SK-N-SH treated with all-trans-retinoic acid at 6 μM for 48 hours (cell line): ENCODE data around the gene ITGB4.

Experiments used
- BACH2 ChIP-seq: fragments of 250-450 bp; sonication (Bioruptor Pico); IDR thresholded peaks from 2 replicates; pipeline ENCODE4 v1.9.0; 2021; ENCODE audit warnings: mild to moderate bottlenecking, borderline replicate concordance
- CREB5 ChIP-seq: fragments of 250-450 bp; sonication (Bioruptor Pico); IDR thresholded peaks from 2 replicates; pipeline ENCODE4 v1.5.1; 2020; ENCODE audit warnings: low read depth, mild to moderate bottlenecking, moderate library complexity
- CSDC2 ChIP-seq: fragments of 250-450 bp; sonication (Bioruptor Pico); IDR thresholded peaks from 2 replicates; pipeline ENCODE4 v1.5.0; 2020; ENCODE audit warnings: mild to moderate bottlenecking, moderate library complexity
- CSRNP3 ChIP-seq: fragments of 250-450 bp; sonication (Bioruptor Pico); IDR thresholded peaks from 2 replicates; pipeline ENCODE4 v1.5.1; 2021; ENCODE audit warnings: mild to moderate bottlenecking, moderate library complexity
- ESRRG ChIP-seq: fragments of 250-450 bp; sonication (Bioruptor Pico); IDR thresholded peaks from 2 replicates; pipeline ENCODE4 v1.6.1; 2021; ENCODE audit warnings: mild to moderate bottlenecking
- GLIS3 ChIP-seq: fragments of 250-450 bp; sonication (Bioruptor Pico); IDR thresholded peaks from 2 replicates; pipeline ENCODE4 v1.5.0; 2020; ENCODE audit warnings: mild to moderate bottlenecking, moderate library complexity
- OSR1 ChIP-seq: fragments of 250-450 bp; sonication (Bioruptor Pico); IDR thresholded peaks from 2 replicates; pipeline ENCODE4 v1.8.0; 2022; ENCODE audit warnings: moderate library complexity, mild to moderate bottlenecking, inconsistent platforms
- PPARA ChIP-seq: fragments of 250-450 bp; sonication (Bioruptor Pico); IDR thresholded peaks from 2 replicates; pipeline ENCODE4 v1.5.0; 2020; ENCODE audit warnings: mild to moderate bottlenecking, borderline replicate concordance
- SNAI2 ChIP-seq: fragments of 250-450 bp; sonication (Bioruptor Pico); IDR thresholded peaks from 2 replicates; pipeline ENCODE4 v1.5.0; 2020; ENCODE audit warnings: mild to moderate bottlenecking, moderate library complexity
- TOX ChIP-seq: fragments of 250-450 bp; sonication (Bioruptor Pico); IDR thresholded peaks from 2 replicates; pipeline ENCODE4 v1.8.0; 2021; ENCODE audit warnings: mild to moderate bottlenecking, moderate library complexity, borderline replicate concordance
- ZFP30 ChIP-seq: fragments of 450-650 bp; formaldehyde crosslinking; IDR thresholded peaks from 2 replicates; pipeline ENCODE4 v1.5.0; 2022; ENCODE audit warnings: mild to moderate bottlenecking, moderate library complexity
- ZNF70 ChIP-seq: fragments of 450-650 bp; formaldehyde crosslinking; IDR thresholded peaks from 2 replicates; pipeline ENCODE4 v1.5.0; 2020; ENCODE audit warnings: mild to moderate bottlenecking, moderate library complexity
- TF ChIP-seq, protein P1 (sequence below): fragments of 250-450 bp; sonication (Bioruptor Pico); IDR thresholded peaks from 2 replicates; pipeline ENCODE4 v1.5.0; 2020; ENCODE audit warnings: mild to moderate bottlenecking, moderate library complexity
- TF ChIP-seq, protein P2 (sequence below): fragments of 250-450 bp; sonication (Bioruptor Pico); IDR thresholded peaks from 2 replicates; pipeline ENCODE4 v1.8.0; 2020; ENCODE audit warnings: mild to moderate bottlenecking, moderate library complexity, borderline replicate concordance

- TF ChIP-seq TOX (CRISPR knock-in tag), result no peak
- no peak for TF ChIP-seq CSRNP3 (CRISPR knock-in tag)
- no peak for TF ChIP-seq ESRRG
- TF ChIP-seq PPARA, result no peak
- TF ChIP-seq, protein P1, sequence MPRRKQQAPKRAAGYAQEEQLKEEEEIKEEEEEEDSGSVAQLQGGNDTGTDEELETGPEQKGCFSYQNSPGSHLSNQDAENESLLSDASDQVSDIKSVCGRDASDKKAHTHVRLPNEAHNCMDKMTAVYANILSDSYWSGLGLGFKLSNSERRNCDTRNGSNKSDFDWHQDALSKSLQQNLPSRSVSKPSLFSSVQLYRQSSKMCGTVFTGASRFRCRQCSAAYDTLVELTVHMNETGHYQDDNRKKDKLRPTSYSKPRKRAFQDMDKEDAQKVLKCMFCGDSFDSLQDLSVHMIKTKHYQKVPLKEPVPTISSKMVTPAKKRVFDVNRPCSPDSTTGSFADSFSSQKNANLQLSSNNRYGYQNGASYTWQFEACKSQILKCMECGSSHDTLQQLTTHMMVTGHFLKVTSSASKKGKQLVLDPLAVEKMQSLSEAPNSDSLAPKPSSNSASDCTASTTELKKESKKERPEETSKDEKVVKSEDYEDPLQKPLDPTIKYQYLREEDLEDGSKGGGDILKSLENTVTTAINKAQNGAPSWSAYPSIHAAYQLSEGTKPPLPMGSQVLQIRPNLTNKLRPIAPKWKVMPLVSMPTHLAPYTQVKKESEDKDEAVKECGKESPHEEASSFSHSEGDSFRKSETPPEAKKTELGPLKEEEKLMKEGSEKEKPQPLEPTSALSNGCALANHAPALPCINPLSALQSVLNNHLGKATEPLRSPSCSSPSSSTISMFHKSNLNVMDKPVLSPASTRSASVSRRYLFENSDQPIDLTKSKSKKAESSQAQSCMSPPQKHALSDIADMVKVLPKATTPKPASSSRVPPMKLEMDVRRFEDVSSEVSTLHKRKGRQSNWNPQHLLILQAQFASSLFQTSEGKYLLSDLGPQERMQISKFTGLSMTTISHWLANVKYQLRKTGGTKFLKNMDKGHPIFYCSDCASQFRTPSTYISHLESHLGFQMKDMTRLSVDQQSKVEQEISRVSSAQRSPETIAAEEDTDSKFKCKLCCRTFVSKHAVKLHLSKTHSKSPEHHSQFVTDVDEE, result no peak
- no peak for TF ChIP-seq CSDC2 (CRISPR knock-in tag)
- TF ChIP-seq, protein P2, sequence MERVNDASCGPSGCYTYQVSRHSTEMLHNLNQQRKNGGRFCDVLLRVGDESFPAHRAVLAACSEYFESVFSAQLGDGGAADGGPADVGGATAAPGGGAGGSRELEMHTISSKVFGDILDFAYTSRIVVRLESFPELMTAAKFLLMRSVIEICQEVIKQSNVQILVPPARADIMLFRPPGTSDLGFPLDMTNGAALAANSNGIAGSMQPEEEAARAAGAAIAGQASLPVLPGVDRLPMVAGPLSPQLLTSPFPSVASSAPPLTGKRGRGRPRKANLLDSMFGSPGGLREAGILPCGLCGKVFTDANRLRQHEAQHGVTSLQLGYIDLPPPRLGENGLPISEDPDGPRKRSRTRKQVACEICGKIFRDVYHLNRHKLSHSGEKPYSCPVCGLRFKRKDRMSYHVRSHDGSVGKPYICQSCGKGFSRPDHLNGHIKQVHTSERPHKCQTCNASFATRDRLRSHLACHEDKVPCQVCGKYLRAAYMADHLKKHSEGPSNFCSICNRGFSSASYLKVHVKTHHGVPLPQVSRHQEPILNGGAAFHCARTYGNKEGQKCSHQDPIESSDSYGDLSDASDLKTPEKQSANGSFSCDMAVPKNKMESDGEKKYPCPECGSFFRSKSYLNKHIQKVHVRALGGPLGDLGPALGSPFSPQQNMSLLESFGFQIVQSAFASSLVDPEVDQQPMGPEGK (CRISPR knock-in tag), result no peak
- no peak for TF ChIP-seq OSR1 (CRISPR knock-in tag)
- no peak for TF ChIP-seq SNAI2 (CRISPR knock-in tag)
- no peak for TF ChIP-seq BACH2 (CRISPR knock-in tag)
- TF ChIP-seq CREB5 (CRISPR knock-in tag), result no peak
- no peak for TF ChIP-seq ZNF70 (CRISPR knock-in tag)
- TF ChIP-seq ZFP30 (CRISPR knock-in tag), result no peak
- no peak for TF ChIP-seq GLIS3 (CRISPR knock-in tag)
These were observed 35.8 kb upstream of the ITGB4 start for GRCh38 chr17:75685499-75685898.
